AG09319 (cell line): ENCODE results near the gene CD300C.

Source experiments
- DNase-seq: peaks from one replicate; pipeline ENCODE4 v3.0.0-alpha.2; 2010; ENCODE audit warnings: low read depth; ENCODE audit errors: extremely low read depth
- TF ChIP-seq, protein P1 (sequence below): IDR thresholded peaks from 2 replicates; pipeline ENCODE4 v1.5.1; 2011; ENCODE audit warnings: low read depth, mild to moderate bottlenecking, inconsistent platforms, low read length, moderate library complexity

The CD300C gene

GRCh38 chr17:74545843-74546230 is at the start of gene CD300C:
TSS of gene CD300C (minus strand) at chr17:74546115. CDS start at chr17:74545782, 333 bp downstream.
- DNase-seq = no peak
- TF ChIP-seq, protein P1, sequence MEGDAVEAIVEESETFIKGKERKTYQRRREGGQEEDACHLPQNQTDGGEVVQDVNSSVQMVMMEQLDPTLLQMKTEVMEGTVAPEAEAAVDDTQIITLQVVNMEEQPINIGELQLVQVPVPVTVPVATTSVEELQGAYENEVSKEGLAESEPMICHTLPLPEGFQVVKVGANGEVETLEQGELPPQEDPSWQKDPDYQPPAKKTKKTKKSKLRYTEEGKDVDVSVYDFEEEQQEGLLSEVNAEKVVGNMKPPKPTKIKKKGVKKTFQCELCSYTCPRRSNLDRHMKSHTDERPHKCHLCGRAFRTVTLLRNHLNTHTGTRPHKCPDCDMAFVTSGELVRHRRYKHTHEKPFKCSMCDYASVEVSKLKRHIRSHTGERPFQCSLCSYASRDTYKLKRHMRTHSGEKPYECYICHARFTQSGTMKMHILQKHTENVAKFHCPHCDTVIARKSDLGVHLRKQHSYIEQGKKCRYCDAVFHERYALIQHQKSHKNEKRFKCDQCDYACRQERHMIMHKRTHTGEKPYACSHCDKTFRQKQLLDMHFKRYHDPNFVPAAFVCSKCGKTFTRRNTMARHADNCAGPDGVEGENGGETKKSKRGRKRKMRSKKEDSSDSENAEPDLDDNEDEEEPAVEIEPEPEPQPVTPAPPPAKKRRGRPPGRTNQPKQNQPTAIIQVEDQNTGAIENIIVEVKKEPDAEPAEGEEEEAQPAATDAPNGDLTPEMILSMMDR = no peak

DNA sequence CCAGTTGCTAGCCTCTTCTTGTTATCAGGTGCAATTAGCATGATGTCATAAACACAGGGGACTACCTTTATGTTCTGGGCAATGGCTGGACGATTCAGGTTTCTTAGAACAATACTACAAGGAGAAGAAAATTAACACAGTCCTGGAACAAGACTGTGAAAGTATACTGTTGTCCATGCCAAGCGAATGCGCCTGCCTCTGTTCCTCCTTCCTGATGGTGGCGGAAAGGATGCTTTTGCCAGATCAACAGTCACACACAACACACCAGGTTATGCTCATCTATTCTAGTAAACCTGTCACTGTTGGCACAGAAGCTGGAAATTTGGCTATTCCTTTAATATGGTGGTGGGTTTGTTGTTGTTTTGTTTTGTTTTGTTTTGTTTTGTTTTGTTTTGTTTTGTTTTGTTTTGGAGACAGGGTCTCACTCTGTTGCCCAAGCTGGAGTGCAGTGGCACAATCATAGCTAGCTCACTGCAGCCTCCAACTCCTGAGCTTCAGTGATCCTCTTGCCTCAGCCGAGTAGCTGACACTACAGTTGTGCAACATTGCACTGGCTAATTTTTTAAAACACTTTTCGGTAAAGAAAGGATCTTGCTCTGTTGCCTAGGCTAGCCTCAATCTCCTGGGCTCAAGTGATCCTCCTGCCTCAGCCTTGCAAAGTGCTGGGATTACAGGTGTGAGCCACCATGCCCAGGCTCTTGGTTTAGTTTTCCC is 49.3 kb upstream of the CD300C start:
- DNase-seq = no peak
- TF ChIP-seq, protein P1 = no peak

DNA sequence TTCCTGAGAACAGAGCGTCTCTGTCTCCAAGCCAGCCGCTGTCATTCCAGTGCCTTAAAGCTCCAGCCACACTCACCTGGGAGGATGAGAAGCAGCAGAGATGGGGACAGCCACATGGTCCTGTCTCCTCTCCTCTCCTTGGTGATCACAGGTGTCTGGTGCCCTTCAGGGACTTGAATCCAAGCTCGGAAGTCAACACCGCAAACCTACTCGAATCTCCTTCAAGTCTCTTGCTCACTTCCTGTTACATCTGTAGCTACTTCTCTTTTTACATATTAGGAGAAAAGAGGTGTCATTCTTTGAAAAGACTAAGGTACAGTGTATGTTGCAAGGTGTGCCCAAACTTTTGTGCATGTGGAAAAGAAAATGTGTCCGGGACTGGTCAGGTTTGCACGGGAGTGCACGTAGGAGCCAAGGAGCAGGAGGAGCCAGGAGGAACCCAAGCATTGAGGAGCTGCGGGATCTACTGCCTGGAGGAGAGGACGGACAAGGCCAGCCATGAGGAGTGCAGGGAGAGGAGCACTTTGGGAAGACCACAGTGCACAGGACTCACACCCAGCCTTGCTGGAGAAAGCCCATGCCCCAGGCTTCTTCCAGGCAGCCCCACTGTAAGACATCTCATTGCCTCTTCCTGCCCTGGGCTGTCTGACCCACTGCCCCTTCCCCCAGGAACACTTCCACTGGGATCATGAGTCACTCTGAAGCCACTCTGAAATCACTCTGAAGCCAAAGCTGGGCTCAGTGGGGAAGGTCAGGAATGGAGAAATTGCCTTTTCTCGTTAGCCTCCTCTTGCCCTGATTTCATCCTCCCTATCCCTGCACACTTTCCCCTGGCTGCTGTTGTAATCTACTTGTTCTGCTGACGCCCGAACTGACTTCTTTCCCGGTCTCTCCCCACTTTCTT is 46.4 kb upstream of the CD300C start, which contains the start of gene CD300LD:
TSS of gene CD300LD (minus strand) at position 197 of the 904 bp plus-strand sequence. CDS start at position 116, 81 bp downstream.
- TF ChIP-seq, protein P1 = no peak
- no peak for DNase-seq

DNA sequence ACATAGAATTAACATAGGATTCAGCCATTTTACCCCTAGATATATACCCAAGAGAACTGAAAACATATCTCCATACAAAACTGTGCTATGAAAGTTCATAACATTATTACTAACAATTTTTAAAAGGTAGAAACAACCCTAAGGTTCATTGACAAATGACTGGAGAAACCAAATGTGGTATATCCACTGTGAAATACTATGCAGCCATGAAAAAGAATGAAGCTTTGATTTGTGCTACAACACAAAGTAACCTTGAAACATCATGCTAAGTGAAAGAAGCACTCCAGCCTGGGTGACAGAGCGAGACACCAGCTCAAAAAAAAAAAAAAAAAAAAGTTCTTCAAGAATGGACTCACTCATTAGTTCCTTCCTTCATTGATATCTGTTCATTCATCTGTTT is 45.6 kb upstream of the CD300C start:
- TF ChIP-seq, protein P1 = no peak
- DNase-seq = no peak

GRCh38 chr17:74585711-74586110 is 39.8 kb upstream of the CD300C start:
- TF ChIP-seq, protein P1 = no peak
- DNase-seq = no peak

DNA sequence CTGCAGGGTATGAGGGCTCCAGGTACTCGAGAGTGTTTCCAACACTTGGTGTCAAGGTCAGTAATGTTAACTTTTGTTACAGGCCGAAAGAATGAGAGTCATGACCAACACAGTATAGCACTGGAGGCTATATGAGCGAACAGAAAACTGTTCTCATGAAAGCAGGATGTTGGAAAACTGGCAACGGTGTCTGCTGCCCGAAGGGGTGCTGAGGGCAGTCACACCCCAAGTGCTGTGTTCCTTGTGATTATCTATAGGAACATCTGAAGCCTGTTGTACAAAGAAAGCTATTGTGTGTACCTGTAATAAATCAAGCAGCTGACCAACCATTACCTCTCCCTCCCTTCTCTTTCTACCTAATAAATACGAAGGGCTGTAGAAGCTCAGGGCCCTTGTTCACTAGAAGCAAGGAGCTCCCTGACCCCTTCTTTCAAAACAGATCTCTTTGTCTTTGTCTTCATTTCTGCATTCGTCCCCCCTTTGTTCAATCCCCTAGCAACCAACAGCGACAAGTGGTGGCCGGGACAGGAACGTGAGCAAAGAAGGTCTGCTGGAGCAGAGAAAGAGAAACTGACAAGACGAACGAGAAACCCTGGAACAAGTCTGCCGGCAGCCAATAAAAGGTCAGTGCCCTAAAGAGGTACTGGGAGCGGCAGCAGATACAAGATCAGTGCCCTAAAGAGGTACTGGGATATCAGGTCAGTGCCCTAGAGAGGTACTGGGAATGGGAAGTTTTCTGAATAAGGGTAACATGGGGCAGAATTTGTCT is 38.6 kb upstream of the CD300C start:
- TF ChIP-seq, protein P1 = no peak
- no peak for DNase-seq

GRCh38 chr17:74582633-74583032 is 36.7 kb upstream of the CD300C start:
- no peak for DNase-seq
- TF ChIP-seq, protein P1 = no peak
